WERI-Rb-1 (cell line): ENCODE measurements around the gene KIF1B.
"Not testable (repeated sequence)": the region's sequence is repeated elsewhere in the genome, so short reads cannot be mapped to it uniquely, and the experiment has no call there.

Experiments
- DNase-seq: peaks from one replicate; pipeline ENCODE4 v3.0.0-alpha.2; 2020
- H3K27ac ChIP-seq: fragments of 250-450 bp; sonication (Bioruptor Pico); 2 replicates; pipeline ENCODE4 v1.5.1; 2020; ENCODE audit warnings: mild to moderate bottlenecking, moderate library complexity
- H3K27me3 ChIP-seq: fragments of 250-450 bp; sonication (Bioruptor Pico); 2 replicates; pipeline ENCODE4 v1.5.1; 2021; ENCODE audit warnings: mild to moderate bottlenecking, low read depth, moderate library complexity; ENCODE audit not compliant: insufficient read depth, severe bottlenecking
- H3K36me3 ChIP-seq: fragments of 250-450 bp; sonication (Bioruptor Pico); 2 replicates; pipeline ENCODE4 v1.5.1; 2020; ENCODE audit warnings: mild to moderate bottlenecking, moderate library complexity
- H3K4me3 ChIP-seq: 2 replicates; pipeline ENCODE4 v1.5.1; 2011; ENCODE audit warnings: low read depth, mild to moderate bottlenecking, control low read depth, low read length
- H3K9me3 ChIP-seq: fragments of 250-450 bp; sonication (Bioruptor Pico); 2 replicates; pipeline ENCODE4 v1.5.1; 2021; ENCODE audit warnings: mild to moderate bottlenecking, moderate library complexity; ENCODE audit not compliant: severe bottlenecking
- CTCF ChIP-seq: IDR thresholded peaks from 2 replicates; pipeline ENCODE4 v1.5.1; 2011; ENCODE audit warnings: low read depth, mild to moderate bottlenecking, control low read depth, inconsistent platforms, low read length

The KIF1B gene

DNA sequence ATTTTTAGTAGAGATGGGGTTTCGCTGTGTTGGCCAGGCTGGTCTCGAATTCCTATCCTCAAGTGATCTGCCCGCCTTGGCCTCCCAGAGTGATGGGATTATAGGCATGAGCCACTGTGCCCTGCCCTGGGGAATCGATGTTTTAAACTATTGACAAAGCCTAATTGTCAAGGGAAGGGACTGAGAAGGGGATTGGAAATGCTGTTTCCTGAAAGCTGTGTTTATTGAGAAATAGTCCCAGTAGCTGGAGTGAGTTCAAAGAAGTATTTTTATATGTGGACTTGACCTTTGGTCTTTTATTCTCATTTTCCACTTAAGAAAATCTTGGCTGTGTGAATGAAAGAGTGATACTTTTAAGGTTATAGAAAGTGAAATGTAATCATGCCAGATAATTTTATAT lies 47.5 kb downstream of the KIF1B start:
- no peaks in the 10 kb centered on the region for H3K27me3 ChIP-seq
- H3K4me3 ChIP-seq = no peak overlapping the region
- no peak for TF ChIP-seq CTCF
- H3K36me3 ChIP-seq = peaks cover 61% of the 10 kb centered on the region
- no peak overlapping the region for H3K27ac ChIP-seq
- DNase-seq = no peak
- H3K9me3 ChIP-seq = no peaks in the 10 kb centered on the region

- not testable (repeated sequence) for DNase-seq, H3K4me3 ChIP-seq, H3K9me3 ChIP-seq, H3K27ac ChIP-seq, H3K27me3 ChIP-seq
- H3K36me3 ChIP-seq = peaks cover 77% of the 10 kb centered on the region
Observed at GRCh38 chr1:10259547-10259946, 49.2 kb downstream of the KIF1B start.

DNA sequence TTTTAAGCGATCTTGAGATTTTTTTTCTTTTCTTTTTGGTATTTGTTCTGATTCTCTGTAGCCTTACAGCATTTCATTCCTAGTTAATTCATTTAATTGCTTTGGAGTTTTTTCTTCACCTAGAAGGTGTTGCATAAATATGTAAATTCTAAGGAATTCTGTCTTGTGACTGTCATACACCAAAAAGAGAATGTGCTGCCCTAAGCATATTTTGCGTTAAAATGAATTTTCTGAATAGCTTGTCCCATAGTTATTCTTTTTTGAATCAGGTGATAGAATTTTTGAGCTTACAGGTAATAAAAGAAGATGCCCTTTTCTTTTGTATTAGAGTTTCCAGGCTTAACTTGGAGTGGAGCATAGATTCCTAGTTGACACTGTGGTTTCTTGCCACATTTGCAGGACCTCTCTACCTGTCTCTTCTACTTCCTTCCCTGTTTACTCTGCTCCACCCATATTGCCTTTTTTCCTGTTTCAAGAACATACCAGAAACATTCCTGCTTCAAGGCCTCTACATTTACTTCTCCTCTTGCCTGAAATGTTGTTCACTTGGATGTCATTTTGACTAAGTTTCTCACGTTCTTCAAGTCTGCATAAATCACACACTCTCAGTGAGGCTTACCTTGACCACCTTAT lies 53.2 kb downstream of the KIF1B start:
- peaks cover 85% of the 10 kb centered on the region for H3K36me3 ChIP-seq
- H3K27ac ChIP-seq = no peak overlapping the region
- no peaks in the 10 kb centered on the region for H3K9me3 ChIP-seq
- H3K4me3 ChIP-seq = no peak overlapping the region
- no peaks in the 10 kb centered on the region for H3K27me3 ChIP-seq
- no peak for TF ChIP-seq CTCF
- no peak for DNase-seq

DNA sequence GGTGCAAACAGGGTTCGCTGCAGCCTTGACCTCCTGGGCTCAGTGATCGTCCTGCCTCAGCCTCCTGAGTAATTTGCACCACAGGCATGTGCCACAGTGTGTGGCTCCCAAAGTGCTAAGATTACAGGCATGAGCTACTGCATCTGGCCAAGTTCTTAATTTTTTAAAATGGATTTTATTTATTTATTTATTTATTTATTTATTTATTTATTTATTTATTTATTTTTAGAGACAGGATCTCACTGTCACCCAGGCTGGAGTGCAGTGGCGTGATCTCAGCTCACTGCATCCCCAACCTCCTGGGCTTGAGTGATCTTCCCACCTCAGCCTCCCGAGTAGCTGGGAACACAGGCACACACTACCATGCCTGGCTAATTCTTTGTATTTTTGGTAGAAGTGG lies 54.7 kb downstream of the KIF1B start:
- Histone ChIP-seq H3K36me3 (peaks cover 88% of the 10 kb centered on the region), H3K27me3 (no peaks in the 10 kb centered on the region), H3K4me3 (no peak overlapping the region), H3K9me3 (no peaks in the 10 kb centered on the region), H3K27ac (no peak overlapping the region)
- DNase-seq = no peak
- TF ChIP-seq CTCF = no peak

GRCh38 chr1:10265900-10266299 lies 55.5 kb downstream of the KIF1B start:
- H3K27ac ChIP-seq = no peak overlapping the region
- no peak overlapping the region for H3K4me3 ChIP-seq
- H3K9me3 ChIP-seq = no peaks in the 10 kb centered on the region
- TF ChIP-seq CTCF = no peak
- no peak for DNase-seq
- peaks cover 86% of the 10 kb centered on the region for H3K36me3 ChIP-seq
- no peaks in the 10 kb centered on the region for H3K27me3 ChIP-seq

DNA sequence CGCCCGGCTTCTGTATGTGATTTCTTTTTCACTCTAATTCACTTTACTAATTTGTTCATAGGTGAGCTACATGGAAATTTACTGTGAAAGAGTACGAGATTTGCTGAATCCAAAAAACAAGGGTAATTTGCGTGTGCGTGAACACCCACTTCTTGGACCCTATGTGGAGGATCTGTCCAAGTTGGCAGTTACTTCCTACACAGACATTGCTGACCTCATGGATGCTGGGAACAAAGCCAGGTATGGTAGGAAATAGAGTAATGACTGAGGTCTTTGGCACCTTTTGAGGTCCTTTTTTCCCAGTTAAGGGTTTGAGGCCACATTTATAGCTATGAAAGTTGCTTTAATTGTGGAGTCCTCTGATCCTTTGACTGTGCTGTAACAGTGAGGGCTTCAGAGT lies 56.9 kb downstream of the KIF1B start:
- Histone ChIP-seq H3K4me3 (no peak overlapping the region), H3K9me3 (no peaks in the 10 kb centered on the region), H3K27ac (no peak overlapping the region), H3K36me3 (peaks cover 85% of the 10 kb centered on the region), H3K27me3 (no peaks in the 10 kb centered on the region)
- no peak for TF ChIP-seq CTCF
- no peak for DNase-seq
